Right kidney (tissue), 1 donor: ENCODE results near the gene C22orf39.

Experiments used
- DNase-seq: peaks from one replicate; pipeline ENCODE4 v3.0.0-alpha.2; 2016

The C22orf39 gene

GRCh38 chr22:19398652-19399051 lies 48.9 kb downstream of the C22orf39 start:
- no peak for DNase-seq

DNA sequence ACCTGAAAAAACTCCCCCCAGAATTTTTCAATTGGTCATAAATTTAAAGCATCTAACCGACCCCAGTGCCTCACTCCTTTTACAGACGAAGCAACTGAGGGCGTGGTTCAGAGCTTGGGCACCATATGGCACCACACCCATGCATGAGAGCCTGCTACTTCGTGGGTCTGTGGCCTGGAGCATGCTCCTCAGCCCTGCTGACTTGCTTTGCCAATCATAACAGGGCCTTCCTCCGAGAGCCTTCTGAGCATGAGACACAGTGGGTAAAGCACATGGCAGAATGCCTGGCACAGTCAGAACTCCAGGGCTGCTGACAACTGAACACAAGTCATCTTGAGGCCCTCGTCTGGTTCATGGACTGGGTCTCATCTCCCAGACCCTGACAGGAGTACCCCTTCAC lies 49.3 kb downstream of the C22orf39 start:
- no peak for DNase-seq

DNA sequence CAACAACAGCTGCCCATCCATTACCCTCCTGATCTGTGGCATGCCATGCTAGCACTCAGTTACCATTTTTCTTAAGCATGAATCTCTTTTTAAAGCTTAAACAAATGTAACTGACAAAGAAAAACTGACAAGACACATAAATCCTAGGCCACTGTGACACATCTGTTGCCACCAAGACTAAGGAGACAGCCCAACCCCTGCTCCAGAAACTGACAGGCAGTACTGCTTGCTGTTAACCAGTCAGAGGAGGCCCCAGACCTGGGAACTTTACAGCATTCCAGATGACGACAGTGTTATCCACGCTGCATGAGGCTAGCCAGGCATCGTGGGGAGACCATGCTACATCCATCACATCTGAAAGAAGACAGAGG lies 49.8 kb downstream of the C22orf39 start:
- DNase-seq: no peak

DNA sequence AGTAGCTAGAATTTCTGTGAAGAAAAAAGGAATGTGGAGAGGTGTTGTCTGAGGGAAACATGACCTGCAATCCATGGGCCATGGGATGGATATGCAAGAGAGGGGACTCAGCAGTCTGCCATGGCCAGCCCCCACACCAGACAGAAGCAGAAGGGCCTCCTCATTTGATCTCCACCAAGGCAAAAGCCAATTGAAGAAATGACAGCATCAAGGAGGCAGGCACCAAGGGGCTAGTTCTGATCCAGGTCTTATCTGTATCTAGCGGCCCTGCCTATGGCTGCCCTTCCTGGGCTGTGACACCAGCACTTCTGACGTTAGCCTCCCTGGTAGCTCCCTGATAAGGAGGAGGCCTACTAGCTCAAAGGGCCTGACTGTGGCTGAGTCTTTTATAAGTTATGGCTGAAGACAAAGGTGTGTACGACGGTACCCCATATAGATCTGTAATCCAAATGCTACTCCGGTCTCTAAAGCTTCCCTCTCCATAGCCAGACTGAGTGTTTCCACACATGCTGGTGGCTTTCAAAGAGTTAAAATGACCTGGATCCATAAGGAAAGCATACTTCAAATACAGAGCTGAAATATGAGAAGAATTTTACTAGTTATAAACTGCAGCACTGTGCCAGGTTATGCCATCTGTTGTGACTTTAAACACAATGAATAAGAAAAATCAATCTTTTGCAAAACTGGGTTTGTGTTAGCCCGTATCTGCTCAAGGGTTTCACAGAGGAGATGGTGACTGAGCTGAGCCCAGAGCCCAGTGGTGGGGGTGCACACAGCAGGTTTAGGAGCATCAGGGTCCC lies 50.4 kb downstream of the C22orf39 start:
- no peak for DNase-seq

- no peak for DNase-seq
These were observed 51.0 kb downstream of the C22orf39 start for GRCh38 chr22:19396561-19396933.

DNA sequence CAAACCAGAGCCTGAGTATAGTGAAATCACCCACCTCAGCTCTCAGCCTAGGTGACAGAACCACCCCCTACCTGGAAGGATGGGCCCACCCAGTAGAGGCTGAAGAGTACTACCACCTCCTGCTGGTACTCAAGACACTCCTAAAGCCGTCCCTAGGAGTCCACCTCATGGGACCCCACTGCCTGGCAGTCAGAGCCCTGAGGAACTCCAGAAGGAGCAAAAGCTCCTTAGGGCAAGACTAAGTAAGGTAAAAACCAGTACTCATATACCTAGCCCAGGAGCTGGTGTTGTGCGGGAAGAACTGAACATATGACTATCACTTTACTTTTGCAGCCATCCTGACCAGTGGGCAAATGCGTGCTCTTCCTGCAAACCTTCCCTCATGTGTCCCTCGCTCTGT lies 52.2 kb downstream of the C22orf39 start:
- DNase-seq: no peak

DNA sequence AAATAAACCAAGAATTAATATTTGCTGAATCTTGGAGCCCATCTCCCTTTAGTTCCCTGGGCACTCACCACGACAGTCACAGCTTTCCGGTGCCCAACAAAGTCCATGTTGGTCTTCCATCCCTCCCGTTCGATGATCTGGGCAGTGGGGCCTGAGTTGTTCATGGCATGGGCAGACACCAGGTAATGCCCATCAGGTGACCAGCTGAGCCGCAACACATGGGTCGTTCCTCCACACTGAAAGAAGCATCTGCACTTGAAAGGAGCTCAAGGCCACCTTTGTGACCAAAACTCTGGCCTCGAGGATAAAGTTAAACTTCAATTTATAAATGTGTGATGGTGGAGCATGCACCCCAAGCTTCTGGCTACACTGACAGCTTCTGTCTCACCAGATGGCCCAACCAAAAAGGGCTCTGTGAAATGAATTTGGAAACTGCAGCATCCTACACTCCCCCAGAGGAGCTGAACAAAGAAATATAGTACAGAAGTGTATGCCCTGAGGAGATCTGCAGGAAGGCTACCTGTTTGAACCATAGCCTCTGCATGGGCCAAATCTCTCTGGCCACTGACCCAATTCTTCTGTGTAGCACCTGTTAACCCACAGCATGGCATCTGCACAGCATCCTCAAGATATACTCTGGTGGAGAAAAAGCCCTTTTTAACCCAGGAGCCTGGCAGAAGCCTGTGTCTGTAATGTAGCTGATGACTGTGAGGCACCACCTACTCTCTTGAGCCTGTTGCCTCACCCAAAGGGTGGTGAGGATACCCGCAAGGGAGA lies 53.0 kb downstream of the C22orf39 start:
- DNase-seq: no peak

DNA sequence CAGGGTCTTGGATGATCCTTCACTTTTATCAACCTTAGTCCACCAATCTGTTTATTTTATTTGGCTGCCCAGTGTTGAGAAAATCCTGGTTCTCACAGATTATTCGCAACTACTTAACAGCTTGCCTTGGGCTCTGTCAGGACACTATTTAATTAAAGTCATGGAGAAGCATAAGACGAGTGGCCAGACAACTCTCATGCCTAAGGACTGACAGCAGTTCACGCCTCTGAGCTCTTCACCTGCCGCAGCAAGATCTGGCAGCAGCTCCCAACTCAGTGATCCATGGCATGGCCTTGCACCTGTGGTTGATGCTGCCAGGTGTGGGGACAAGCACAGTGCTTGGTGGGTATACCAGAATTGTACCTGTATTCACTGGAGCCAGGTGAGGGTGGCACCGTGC lies 53.8 kb downstream of the C22orf39 start:
- no peak for DNase-seq
